ENCODE measurements around the gene ISLR.

Gene ISLR

GRCh38 chr15:74172701-74173379, 670 bp upstream of the ISLR start:
- no peak for DNase-seq

- DNase-seq, result no peak
These were observed 878 bp downstream of the ISLR start for GRCh38 chr15:74174219-74174957.

- no peak for DNase-seq
These were observed 1.4 kb downstream of the ISLR start for GRCh38 chr15:74174958-74175253.

GRCh38 chr15:74175271-74176191, 2.0 kb downstream of the ISLR start:
- DNase-seq, result no peak

GRCh38 chr15:74176262-74177214, 3.0 kb downstream of the ISLR start:
- no peak for DNase-seq

GRCh38 chr15:74178326-74179100, 5.0 kb downstream of the ISLR start:
- no peak for DNase-seq

GRCh38 chr15:74179101-74179841, 5.8 kb downstream of the ISLR start:
- no peak for DNase-seq

- DNase-seq, result no peak
These were observed 6.7 kb downstream of the ISLR start for GRCh38 chr15:74179983-74180880.

GRCh38 chr15:74180881-74181602, 7.5 kb downstream of the ISLR start:
- DNase-seq, result no peak

GRCh38 chr15:74182131-74182530, 8.6 kb downstream of the ISLR start:
- DNase-seq, result no peak

GRCh38 chr15:74184582-74185091, 11.1 kb downstream of the ISLR start:
- no peak for DNase-seq

GRCh38 chr15:74185710-74186348, 12.3 kb downstream of the ISLR start:
- DNase-seq, result no peak

- no peak for DNase-seq
These were observed 14.7 kb downstream of the ISLR start for GRCh38 chr15:74188216-74188615.

- DNase-seq, result no peak
These were observed 18.3 kb downstream of the ISLR start for GRCh38 chr15:74191798-74192197.

GRCh38 chr15:74192751-74193150, 19.2 kb downstream of the ISLR start:
- no peak for DNase-seq

GRCh38 chr15:74193299-74193718, 19.8 kb downstream of the ISLR start:
- DNase-seq, result no peak

GRCh38 chr15:74193905-74194304, 20.4 kb downstream of the ISLR start:
- DNase-seq, result no peak
